B cell (primary cell): ENCODE data around the gene FGD4. TPM values are rescaled to one million over a fixed set of nuclear protein-coding genes. Genes with fewer than 3 reads are reported as not detected.

Experiments used
- ATAC-seq: fragments of 200-7000 bp; cut with Tn5 transposase; one replicate; pipeline ENCODE4 v1.10.0; 2021; ENCODE audit warnings: low read depth, mild to moderate bottlenecking, moderate number of reproducible peaks, moderate library complexity
- CTCF ChIA-PET: fragments of 350-600 bp; sonication (Branson Sonifier 250); formaldehyde crosslinking; loops from one replicate; lab custom pipeline; 2021; ENCODE audit warnings: antibody characterized with exemption, inconsistent platforms; lab: Charles Lee
- POLR2A ChIA-PET: fragments of 350-600 bp; sonication (Branson Sonifier 250); formaldehyde crosslinking; loops from one replicate; lab custom pipeline; 2021; ENCODE audit warnings: antibody characterized with exemption; lab: Charles Lee
- DNase-seq: peaks from one replicate; pipeline ENCODE4 v3.0.0; 2013
- H2AFZ ChIP-seq: 2 replicates; pipeline ENCODE4 v1.6.1; 2012; ENCODE audit warnings: mild to moderate bottlenecking, low read depth, low read length; ENCODE audit not compliant: insufficient read depth, poor library complexity, severe bottlenecking
- H3K27ac ChIP-seq, 2 donors: 1 replicate in 1 of 2; 2 replicates in 1 of 2; pipeline ENCODE4 v1.5.1; 2012 to 2013; ENCODE audit warnings: low read length in 2 of 2, mild to moderate bottlenecking in 2 of 2, moderate library complexity in 1 of 2
- H3K27me3 ChIP-seq, 4 experiments: fragments of 200-600 bp in 1 of 4; sonication (generic) in 1 of 4; replicated peaks in 1 of 4; 1 replicate in 2 of 4; 2 replicates in 2 of 4; pipeline versions ENCODE4 v1.6.1 to v1.7.0; 2013 to 2016; ENCODE audit warnings: low read length in 3 of 4, mild to moderate bottlenecking in 2 of 4, mixed read lengths in 1 of 4, moderate library complexity in 1 of 4; ENCODE audit not compliant: insufficient read depth in 4 of 4, control insufficient read depth in 3 of 4; ENCODE audit errors: control extremely low read depth in 1 of 4
- H3K36me3 ChIP-seq, 2 experiments: replicated peaks in 1 of 2; 1 replicate in 1 of 2; 2 replicates in 1 of 2; pipeline versions ENCODE4 v1.6.1 to v1.7.1; 2013; ENCODE audit warnings: low read length in 1 of 2; ENCODE audit not compliant: insufficient read depth in 2 of 2, control insufficient read depth in 1 of 2; ENCODE audit errors: control extremely low read depth in 1 of 2, extremely low read depth in 1 of 2
- H3K4me1 ChIP-seq, 2 donors: fragments of 200-600 bp in 1 of 2; sonication (generic) in 1 of 2; 1 replicate in 1 of 2; 2 replicates in 1 of 2; pipeline versions ENCODE4 v1.5.1 to v1.6.1; 2013 to 2017; ENCODE audit warnings: low read length in 2 of 2; ENCODE audit not compliant: control insufficient read depth in 2 of 2, insufficient read depth in 2 of 2
- H3K4me2 ChIP-seq: replicated peaks from 2 replicates; pipeline ENCODE3; 2012; ENCODE audit warnings: mild to moderate bottlenecking, low read depth, low read length; ENCODE audit not compliant: poor library complexity, severe bottlenecking
- H3K4me3 ChIP-seq, 5 experiments: fragments of 200-600 bp in 1 of 5; sonication (generic) in 1 of 5; 1 replicate in 3 of 5; 2 replicates in 2 of 5; pipeline versions ENCODE4 v1.5.1 to v1.7.0; 2011 to 2016; ENCODE audit warnings: low read length in 4 of 5, mild to moderate bottlenecking in 4 of 5, low read depth in 2 of 5, control low read depth in 1 of 5, moderate library complexity in 1 of 5; ENCODE audit not compliant: insufficient read depth in 1 of 5; ENCODE audit errors: control extremely low read depth in 1 of 5, extremely low read depth in 1 of 5
- H3K79me2 ChIP-seq: fragments of 200-600 bp; sonication (generic); one replicate; pipeline ENCODE4 v1.6.0; 2016; ENCODE audit warnings: low read length; ENCODE audit not compliant: control insufficient read depth, insufficient read depth
- H3K9ac ChIP-seq: fragments of 200-600 bp; sonication (generic); 2 replicates; pipeline ENCODE4 v1.6.1; 2017; ENCODE audit warnings: mild to moderate bottlenecking, low read length, moderate library complexity
- H3K9me3 ChIP-seq, 3 donors: one replicate each; pipeline versions ENCODE4 v1.6.1 to v1.7.1; 2013; ENCODE audit warnings: low read length in 2 of 3; ENCODE audit not compliant: control insufficient read depth in 2 of 3, insufficient read depth in 1 of 3; ENCODE audit errors: control extremely low read depth in 1 of 3
- H4K20me1 ChIP-seq: 2 replicates; pipeline ENCODE4 v1.6.0; 2012; ENCODE audit warnings: mild to moderate bottlenecking, low read length; ENCODE audit not compliant: insufficient read depth, control insufficient read depth, poor library complexity, severe bottlenecking
- H3K27ac Mint-ChIP-seq: one replicate; pipeline ENCODE4 v1.8.0; 2021; ENCODE audit warnings: mixed read lengths
- H3K27me3 Mint-ChIP-seq: one replicate; pipeline ENCODE4 v1.8.0; 2021; ENCODE audit warnings: mixed read lengths
- H3K4me1 Mint-ChIP-seq: one replicate; pipeline ENCODE4 v1.8.0; 2021; ENCODE audit warnings: mixed read lengths
- H3K4me3 Mint-ChIP-seq: one replicate; pipeline ENCODE4 v1.8.0; 2021; ENCODE audit warnings: mixed read lengths
- H3K9me3 Mint-ChIP-seq: one replicate; pipeline ENCODE4 v1.8.0; 2022; ENCODE audit warnings: mixed read lengths; ENCODE audit not compliant: insufficient read depth
- EZH2 ChIP-seq: IDR thresholded peaks from 2 replicates; pipeline ENCODE4 v1.6.1; 2012; ENCODE audit warnings: borderline replicate concordance, low read depth, mild to moderate bottlenecking, moderate library complexity, low read length; ENCODE audit not compliant: insufficient read depth, poor library complexity, severe bottlenecking
- WGBS: methylation state at CpG from one replicate; pipeline ENCODE4 v1.1.5; 2013; ENCODE audit warnings: missing lambda C conversion rate; ENCODE audit not compliant: insufficient coverage; 5-methylcytosine and 5-hydroxymethylcytosine counted together
- intact Hi-C: fragments of 100-400 bp; cut with micrococcal nuclease; formaldehyde crosslinking; loops from one replicate; pipeline ENCODE4 v1.10.0; 2022
- polyA plus RNA-seq: library from polyadenylated mRNA; depleted of rRNA; stranded (reverse); fragments of >200 nt; gene quantifications from 2 replicates; pipeline ENCODE4 v1.2.3, GENCODE V29; 2012
- total RNA-seq, 2 donors: library from RNA; stranded (reverse); fragments of 120-200 nt in 1 of 2; gene quantifications; 1 replicate in 1 of 2; 2 replicates in 1 of 2; pipeline versions ENCODE4 v1.2.3 to v1.2.4, GENCODE V29; 2013 to 2022
- TF ChIP-seq, protein P1 (sequence below): fragments of 200-600 bp; IDR thresholded peaks from one replicate; pipeline ENCODE4 v1.8.0; 2022; ENCODE audit warnings: antibody characterized with exemption, mild to moderate bottlenecking

Gene FGD4
- total and polyA plus RNA-seq, 2 donors (not counting 1 experiment from before 2014, with no cell fraction given), result 2.1 to 2.8 TPM

GRCh38 chr12:32454866-32455265 is 55.5 kb downstream of the FGD4 start:
- no peaks in the 10 kb centered on the region for H3K79me2 ChIP-seq
- Mint-ChIP-seq H3K27ac (no peak overlapping the region), H3K4me3 (no peak overlapping the region), H3K27me3 (no peaks in the 10 kb centered on the region), H3K9me3 (no peaks in the 10 kb centered on the region), H3K4me1 (peaks cover 15% of the 10 kb centered on the region)
- intact Hi-C loops, result loop anchor here (1.0 to 10.0 kb wide), 12 partner anchors 14 to 1762 kb away; partner anchors contain the start of genes ALG10, IPO8 and YARS2
- no peak for ATAC-seq
- no peak overlapping the region for H3K9ac ChIP-seq
- ChIA-PET POLR2A (no interaction called here), CTCF (interaction anchor here (0.7 to 4.9 kb wide), 16 partner anchors 9 to 1566 kb away, joined by 3 to 52 read pairs (median 5); partner anchors contain the start of gene YARS2)
- H3K9me3 ChIP-seq, result no peaks in the 10 kb centered on the region
- no peak for DNase-seq
- H3K27me3 ChIP-seq, result no peaks in the 10 kb centered on the region
- H3K4me2 ChIP-seq, result no peak overlapping the region
- no peak overlapping the region for H3K4me3 ChIP-seq
- H3K27ac ChIP-seq, result no peak overlapping the region
- no peak overlapping the region for H2AFZ ChIP-seq
- H3K4me1 ChIP-seq, result peaks cover 0 to 4% of the 10 kb centered on the region in 2 donors
- H4K20me1 ChIP-seq, result no peaks in the 10 kb centered on the region
- TF ChIP-seq EZH2, result no peak
- TF ChIP-seq, protein P1, sequence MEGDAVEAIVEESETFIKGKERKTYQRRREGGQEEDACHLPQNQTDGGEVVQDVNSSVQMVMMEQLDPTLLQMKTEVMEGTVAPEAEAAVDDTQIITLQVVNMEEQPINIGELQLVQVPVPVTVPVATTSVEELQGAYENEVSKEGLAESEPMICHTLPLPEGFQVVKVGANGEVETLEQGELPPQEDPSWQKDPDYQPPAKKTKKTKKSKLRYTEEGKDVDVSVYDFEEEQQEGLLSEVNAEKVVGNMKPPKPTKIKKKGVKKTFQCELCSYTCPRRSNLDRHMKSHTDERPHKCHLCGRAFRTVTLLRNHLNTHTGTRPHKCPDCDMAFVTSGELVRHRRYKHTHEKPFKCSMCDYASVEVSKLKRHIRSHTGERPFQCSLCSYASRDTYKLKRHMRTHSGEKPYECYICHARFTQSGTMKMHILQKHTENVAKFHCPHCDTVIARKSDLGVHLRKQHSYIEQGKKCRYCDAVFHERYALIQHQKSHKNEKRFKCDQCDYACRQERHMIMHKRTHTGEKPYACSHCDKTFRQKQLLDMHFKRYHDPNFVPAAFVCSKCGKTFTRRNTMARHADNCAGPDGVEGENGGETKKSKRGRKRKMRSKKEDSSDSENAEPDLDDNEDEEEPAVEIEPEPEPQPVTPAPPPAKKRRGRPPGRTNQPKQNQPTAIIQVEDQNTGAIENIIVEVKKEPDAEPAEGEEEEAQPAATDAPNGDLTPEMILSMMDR, result no peak
- no peaks in the 10 kb centered on the region for H3K36me3 ChIP-seq
- WGBS, result no CpG with 5 or more reads among the region's 1 CpG

DNA sequence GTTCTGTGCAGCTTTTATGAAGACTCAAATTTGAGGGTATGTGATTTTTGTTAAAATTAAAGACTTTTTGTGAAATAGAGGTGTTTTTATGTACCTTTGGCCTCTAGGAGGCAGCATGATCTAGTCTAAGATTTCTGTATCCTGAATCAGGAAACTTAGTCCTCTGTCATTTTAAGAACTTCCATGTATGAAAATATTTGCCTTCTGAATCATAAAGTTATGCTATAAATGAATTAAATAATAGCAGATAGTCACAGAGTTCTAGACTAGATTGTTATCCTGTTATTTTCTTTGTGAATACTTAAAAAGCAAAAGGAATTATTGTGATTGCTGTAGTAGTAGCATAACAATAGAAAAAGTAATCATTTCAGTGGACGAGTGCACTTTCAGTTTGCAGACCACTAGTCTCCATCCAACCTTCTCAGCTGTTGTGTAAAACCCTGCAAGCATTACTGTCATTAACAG is 56.3 kb downstream of the FGD4 start:
- Mint-ChIP-seq H3K4me3 (peak overlapping the region; percentile 34), H3K9me3 (no peaks in the 10 kb centered on the region), H3K4me1 (peaks cover 15% of the 10 kb centered on the region), H3K27me3 (no peaks in the 10 kb centered on the region), H3K27ac (no peak overlapping the region)
- no peak for TF ChIP-seq EZH2
- TF ChIP-seq, protein P1, result peak; percentile 84
- no peaks in the 10 kb centered on the region for H4K20me1 ChIP-seq
- H3K4me2 ChIP-seq, result peak overlapping the region; percentile 70
- peak overlapping the region; percentile 64 for H2AFZ ChIP-seq
- peaks cover 0 to 4% of the 10 kb centered on the region in 2 donors for H3K4me1 ChIP-seq
- H3K4me3 ChIP-seq, result peak overlapping the region in 3 of 5 experiments; percentile 21 to 42 (median 31)
- POLR2A ChIA-PET, result no interaction called here
- no peaks in the 10 kb centered on the region for H3K79me2 ChIP-seq
- no peaks in the 10 kb centered on the region for H3K27me3 ChIP-seq
- no peaks in the 10 kb centered on the region for H3K36me3 ChIP-seq
- H3K9me3 ChIP-seq, result no peaks in the 10 kb centered on the region
- CTCF ChIA-PET, result interaction anchor here (0.6 to 4.9 kb wide), 31 partner anchors 9 to 1565 kb away, joined by 3 to 52 read pairs (median 4); partner anchors contain the start of genes DNM1L and YARS2
- peak overlapping the region; percentile 56 for H3K9ac ChIP-seq
- WGBS, result no CpG with 5 or more reads among the region's 1 CpG
- DNase-seq (peak; percentile 74), ATAC-seq (peak; percentile 45)
- H3K27ac ChIP-seq, result peak overlapping the region in 1 of 2 donors; percentile 38
- intact Hi-C loops, result loop anchor here (1.0 to 10.0 kb wide), 12 partner anchors 13 to 1762 kb away; partner anchors contain the start of genes ALG10, IPO8 and YARS2
